Measurements from ENCODE around the gene STARD3NL.

DNA sequence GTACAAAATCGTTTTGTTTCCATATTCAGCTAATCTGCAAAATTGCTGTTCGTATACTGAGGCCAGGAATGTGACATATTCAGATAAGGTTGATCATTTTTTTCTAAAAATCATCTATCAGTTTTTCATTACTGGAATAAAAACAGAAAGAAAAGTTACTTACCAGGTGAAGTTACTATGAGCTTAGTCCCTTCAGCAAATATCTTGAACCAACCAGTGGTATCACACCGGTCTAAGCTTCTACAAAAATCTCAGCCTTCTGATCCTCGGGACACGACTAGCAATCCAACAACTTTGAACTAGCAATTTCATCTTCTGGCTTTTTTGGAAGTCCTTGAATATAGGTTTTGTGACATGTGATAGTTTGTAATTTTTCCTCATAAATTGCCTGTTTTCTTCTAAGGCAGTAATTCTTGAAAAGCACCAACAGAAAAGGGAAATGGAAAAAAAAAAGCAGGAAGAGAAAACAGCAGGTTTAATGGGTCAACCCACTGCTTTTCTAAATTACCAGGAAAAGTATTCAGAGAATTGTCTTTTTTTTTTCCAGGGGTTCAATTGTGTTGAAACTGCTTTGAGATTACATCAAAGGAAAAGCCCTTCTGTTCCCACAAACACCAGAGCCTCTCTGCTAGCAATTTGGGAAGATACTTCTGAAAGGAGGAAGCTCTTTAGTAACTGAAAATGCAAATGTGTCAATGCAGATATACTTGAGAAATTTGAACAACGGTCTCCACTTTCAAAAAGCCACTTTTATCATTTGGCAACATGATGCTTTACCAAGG, 98.2 kb downstream of the STARD3NL start:
- TF ChIP-seq POLR2A (IDR thresholded peaks at IDR 0.05; ENCODE audit: low read depth, low read length), result no peak
- no peak for TF ChIP-seq POLR2AphosphoS5 (IDR thresholded peaks at IDR 0.05; ENCODE audit: low read depth, low read length)

All from GM12892 (cell line).